Adrenal gland (tissue), 12 donors: Measurements from ENCODE around the gene CHIC2. TPM values are rescaled to one million over a fixed set of nuclear protein-coding genes. Genes with fewer than 3 reads are reported as not detected.

Experiments
- DNase-seq, 7 donors: peaks; one replicate each; pipeline ENCODE4 v3.0.0-alpha.2; 2019 to 2020
- H3K27ac ChIP-seq, 5 donors: fragments of 200-600 bp; sonication (generic) in 4 of 5; 1 replicate in 3 of 5; 2 replicates in 2 of 5; pipeline versions ENCODE4 v1.5.1 to v1.8.0; 2016 to 2020; ENCODE audit warnings: mild to moderate bottlenecking in 1 of 5
- H3K27me3 ChIP-seq: fragments of 200-600 bp; 2 replicates; pipeline ENCODE4 v1.8.0; 2021
- H3K36me3 ChIP-seq, 2 donors: fragments of 200-600 bp; replicated peaks in 1 of 2; 1 replicate in 1 of 2; 2 replicates in 1 of 2; pipeline versions ENCODE4 v1.5.1 to v1.8.0; 2018 to 2022
- H3K4me1 ChIP-seq, 2 donors: fragments of 200-600 bp; replicated peaks in 1 of 2; 1 replicate in 1 of 2; 2 replicates in 1 of 2; pipeline versions ENCODE4 v1.5.1 to v1.8.0; 2018 to 2021
- H3K4me3 ChIP-seq, 4 donors: fragments of 200-600 bp; sonication (generic) in 3 of 4; one replicate each; pipeline ENCODE4 v1.5.1; 2016 to 2018
- H3K9me3 ChIP-seq, 3 donors: fragments of 200-600 bp; sonication (generic) in 1 of 3; replicated peaks in 1 of 3; 1 replicate in 2 of 3; 2 replicates in 1 of 3; pipeline versions ENCODE4 v1.5.1 to v1.8.0; 2016 to 2021
- POLR2A ChIP-seq, 2 donors: fragments of 450-650 bp; IDR thresholded peaks; one replicate each; pipeline ENCODE4 v1.6.1; 2017; ENCODE audit warnings: antibody characterized with exemption in 2 of 2, mild to moderate bottlenecking in 2 of 2, moderate library complexity in 1 of 2
- WGBS, 4 donors: extraction: QIAGEN DNeasy Blood & Tissue Kit in 2 of 4; methylation state at CpG; one replicate each; pipeline versions ENCODE4 v1.1.5 to v1.1.7; 2013 to 2017; 5-methylcytosine and 5-hydroxymethylcytosine counted together
- intact Hi-C, 2 donors: fragments of 100-400 bp; cut with DNase I; formaldehyde crosslinking; loops; one replicate each; pipeline versions ENCODE4 v1.14.1 to v1.15.0; 2022 to 2023
- polyA plus RNA-seq, 3 donors: library from polyadenylated mRNA; stranded (reverse); fragments of 200-250 nt in 2 of 3; fragments of 350-450 nt in 1 of 3; fragmentation: Illumina TruSeq in 1 of 3; extraction: RNeasy Lipid Tissue Mini Kit (QIAGEN cat#74804) in 1 of 3; gene quantifications; one replicate each; pipeline ENCODE4 v1.2.3, GENCODE V29; 2013 to 2014
- total RNA-seq, 9 donors: library from RNA; depleted of rRNA in 4 of 9; stranded (reverse); fragments of >200 nt in 4 of 9; fragments of 120-200 nt in 1 of 9; fragmentation: NEBNext Ultra II Directional in 1 of 9; extraction: Animal tissue kit (Norgen Biotek cat#: 25700) in 1 of 9; gene quantifications; one replicate each; pipeline versions ENCODE4 v1.1.0 to v1.2.4, GENCODE V29; 2013 to 2023
- TF ChIP-seq, protein P1 (sequence below), 6 experiments: fragments of 450-650 bp in 4 of 6; fragments of 200-600 bp in 2 of 6; sonication (generic) in 1 of 6; IDR thresholded peaks; 1 replicate in 5 of 6; 2 replicates in 1 of 6; pipeline versions ENCODE4 v1.5.1 to v1.8.0; 2016 to 2021; ENCODE audit warnings: antibody characterized with exemption in 6 of 6, mild to moderate bottlenecking in 2 of 6, moderate library complexity in 1 of 6
- donor health status: healthy with polysubstance abuse.
- donor health status: Bipolar disorder and iron deficiency.
- donor health status: DM: yes; HTN: yes; CAD: no.
- donor health status: DM: no; HTN: no; CAD: no.
- donor health status: DM: no; HTN: no; CAD: no.
- donor health status: DM: yes; HTN: yes; CAD: no.

The CHIC2 gene
- total and polyA plus RNA-seq, 12 donors, result 9.7 to 68.0 (median 24.1) TPM

DNA sequence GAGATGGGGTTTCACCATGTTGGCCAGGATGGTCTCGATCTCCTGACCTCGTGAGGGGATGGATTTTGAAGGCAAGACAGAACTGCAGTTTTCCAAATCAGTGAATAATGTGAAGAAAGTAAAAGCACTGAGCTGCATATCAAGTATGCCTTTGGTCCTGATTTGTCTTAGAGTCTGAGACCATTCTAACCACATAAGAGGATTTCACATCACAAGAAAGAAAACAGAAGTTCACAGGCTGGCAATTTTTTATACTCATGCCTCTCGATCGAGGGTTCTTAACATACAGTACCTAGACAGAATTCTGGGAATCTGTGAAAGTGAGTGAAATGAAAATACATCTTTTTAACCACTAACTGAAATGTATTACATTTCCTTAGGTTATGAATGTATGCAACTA is 23.3 kb downstream of the CHIC2 start:
- 87 to 95% (median 91%) methylated on average over 4 of the region's 4 CpGs for WGBS, 4 donors
- intact Hi-C loops, result no loop called here
- no peak overlapping the region for H3K4me3 ChIP-seq
- H3K36me3 ChIP-seq, result no peaks in the 10 kb centered on the region
- peaks cover 22 to 34% of the 10 kb centered on the region in 2 donors for H3K4me1 ChIP-seq
- no peaks in the 10 kb centered on the region for H3K9me3 ChIP-seq
- no peak for TF ChIP-seq POLR2A (IDR thresholded peaks at IDR 0.05)
- TF ChIP-seq, protein P1, sequence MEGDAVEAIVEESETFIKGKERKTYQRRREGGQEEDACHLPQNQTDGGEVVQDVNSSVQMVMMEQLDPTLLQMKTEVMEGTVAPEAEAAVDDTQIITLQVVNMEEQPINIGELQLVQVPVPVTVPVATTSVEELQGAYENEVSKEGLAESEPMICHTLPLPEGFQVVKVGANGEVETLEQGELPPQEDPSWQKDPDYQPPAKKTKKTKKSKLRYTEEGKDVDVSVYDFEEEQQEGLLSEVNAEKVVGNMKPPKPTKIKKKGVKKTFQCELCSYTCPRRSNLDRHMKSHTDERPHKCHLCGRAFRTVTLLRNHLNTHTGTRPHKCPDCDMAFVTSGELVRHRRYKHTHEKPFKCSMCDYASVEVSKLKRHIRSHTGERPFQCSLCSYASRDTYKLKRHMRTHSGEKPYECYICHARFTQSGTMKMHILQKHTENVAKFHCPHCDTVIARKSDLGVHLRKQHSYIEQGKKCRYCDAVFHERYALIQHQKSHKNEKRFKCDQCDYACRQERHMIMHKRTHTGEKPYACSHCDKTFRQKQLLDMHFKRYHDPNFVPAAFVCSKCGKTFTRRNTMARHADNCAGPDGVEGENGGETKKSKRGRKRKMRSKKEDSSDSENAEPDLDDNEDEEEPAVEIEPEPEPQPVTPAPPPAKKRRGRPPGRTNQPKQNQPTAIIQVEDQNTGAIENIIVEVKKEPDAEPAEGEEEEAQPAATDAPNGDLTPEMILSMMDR (IDR thresholded peaks at IDR 0.05), result no peak
- DNase-seq, result no peak
- H3K27ac ChIP-seq, result no peak overlapping the region
- no peaks in the 10 kb centered on the region for H3K27me3 ChIP-seq

DNA sequence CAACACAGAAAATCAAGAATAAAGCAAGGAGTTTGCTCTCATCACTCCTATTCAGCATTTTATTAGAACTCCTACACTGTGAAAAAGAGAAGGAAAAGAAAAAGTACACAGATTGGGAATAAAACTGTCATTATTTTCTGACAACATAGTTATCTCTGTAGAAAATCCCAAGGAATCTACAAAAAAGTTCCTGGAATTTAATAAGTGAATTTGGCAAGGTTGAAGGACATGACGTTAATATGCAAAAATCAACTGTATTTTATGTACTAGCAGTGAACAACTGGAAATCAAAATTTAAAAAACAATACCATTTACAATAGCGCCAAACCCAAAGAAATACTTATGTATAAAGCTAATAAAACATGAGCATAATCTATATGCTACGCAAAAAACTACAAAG is 26.3 kb downstream of the CHIC2 start:
- 71 to 76% (median 74%) methylated on average over 3 of the region's 3 CpGs for WGBS, 4 donors
- H3K27me3 ChIP-seq, result no peaks in the 10 kb centered on the region
- no peaks in the 10 kb centered on the region for H3K36me3 ChIP-seq
- intact Hi-C loops, result no loop called here
- no peak for DNase-seq
- peak overlapping the region in 2 of 5 donors; percentile 0 to 25 for H3K27ac ChIP-seq
- no peak overlapping the region for H3K4me3 ChIP-seq
- H3K9me3 ChIP-seq, result no peaks in the 10 kb centered on the region
- TF ChIP-seq, protein P1 (IDR thresholded peaks at IDR 0.05), result no peak
- no peak for TF ChIP-seq POLR2A (IDR thresholded peaks at IDR 0.05)
- peaks cover 22 to 34% of the 10 kb centered on the region in 2 donors for H3K4me1 ChIP-seq

DNA sequence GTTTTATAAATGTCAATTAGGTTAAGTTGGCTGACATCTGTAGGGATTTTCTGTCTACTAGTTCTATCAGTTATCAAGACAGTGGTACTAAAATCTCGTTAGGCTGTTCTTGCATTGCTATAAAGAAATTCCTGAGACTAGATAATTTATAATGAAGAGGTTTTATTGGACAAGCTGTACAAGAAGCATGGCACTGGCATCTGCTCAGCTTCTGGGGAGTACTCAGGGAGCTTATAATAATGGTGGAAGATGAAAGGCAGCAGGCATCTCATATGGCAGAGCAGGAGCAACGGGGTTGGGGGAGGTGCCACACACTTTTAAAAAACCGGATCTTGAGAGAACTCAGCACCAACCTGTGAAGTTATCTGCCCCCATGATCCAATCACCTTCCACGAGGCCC is 28.2 kb downstream of the CHIC2 start:
- DNase-seq, result no peak
- Histone ChIP-seq H3K4me3 (no peak overlapping the region), H3K9me3 (no peaks in the 10 kb centered on the region), H3K4me1 (peaks cover 24 to 37% of the 10 kb centered on the region in 2 donors), H3K36me3 (no peaks in the 10 kb centered on the region), H3K27ac (no peak overlapping the region), H3K27me3 (no peaks in the 10 kb centered on the region)
- TF ChIP-seq POLR2A (IDR thresholded peaks at IDR 0.05), result no peak
- TF ChIP-seq, protein P1 (IDR thresholded peaks at IDR 0.05), result no peak
- intact Hi-C loops, result no loop called here
- 87 to 95% (median 91%) methylated on average over 4 of the region's 4 CpGs for WGBS, 4 donors

DNA sequence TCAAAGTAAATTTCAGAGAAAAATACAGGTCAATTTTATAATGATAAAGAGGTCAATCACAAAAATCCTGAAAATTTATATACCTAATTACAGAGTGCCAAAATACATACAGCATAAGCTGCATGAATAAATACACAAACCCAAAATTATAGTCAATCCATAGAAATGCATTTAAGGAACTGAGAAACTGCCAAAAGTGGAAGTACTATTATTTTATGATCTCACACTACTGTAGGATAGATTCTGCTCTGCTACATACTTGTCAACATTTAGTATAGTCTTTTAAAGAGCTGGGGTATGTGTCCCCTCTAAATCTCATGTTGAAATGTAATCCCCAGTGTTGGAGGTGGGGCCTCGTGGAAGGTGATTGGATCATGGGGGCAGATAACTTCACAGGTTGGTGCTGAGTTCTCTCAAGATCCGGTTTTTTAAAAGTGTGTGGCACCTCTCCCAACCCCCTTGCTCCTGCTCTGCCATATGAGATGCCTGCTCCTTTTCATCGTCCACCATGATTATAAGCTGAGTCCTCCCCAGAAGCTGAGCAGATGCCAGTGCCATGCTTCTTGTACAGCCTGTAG is 31.8 kb downstream of the CHIC2 start:
- no peak overlapping the region for H3K4me3 ChIP-seq
- 61 to 79% (median 63%) methylated on average over 3 of the region's 3 CpGs for WGBS, 4 donors
- TF ChIP-seq, protein P1 (IDR thresholded peaks at IDR 0.05), result no peak
- no peak for TF ChIP-seq POLR2A (IDR thresholded peaks at IDR 0.05)
- H3K4me1 ChIP-seq, result peaks cover 14 to 40% of the 10 kb centered on the region in 2 donors
- no peak overlapping the region for H3K27ac ChIP-seq
- H3K36me3 ChIP-seq, result no peaks in the 10 kb centered on the region
- DNase-seq, result no peak
- no peaks in the 10 kb centered on the region for H3K27me3 ChIP-seq
- intact Hi-C loops, result no loop called here
- H3K9me3 ChIP-seq, result no peaks in the 10 kb centered on the region
